Activated CD8-positive, alpha-beta memory T cell treated with anti-CD3 and anti-CD28 coated beads, Interleukin-2, amount 10 ng/mL, durations not matched to agents 7 days and 5 days (primary cell): ENCODE results near the gene RCAN1. TPM values are rescaled to one million over a fixed set of nuclear protein-coding genes. Genes with fewer than 3 reads are reported as not detected.

ENCODE experiments used
- ATAC-seq: fragments of 150-1000 bp; cut with Tn5 transposase; one replicate; pipeline ENCODE4 v1.10.0; 2021; ENCODE audit warnings: moderate library complexity
- CTCF ChIA-PET: fragments of 350-600 bp; sonication (Branson Sonifier 250); formaldehyde crosslinking; loops from one replicate; lab custom pipeline; 2021; ENCODE audit warnings: antibody characterized with exemption; lab: Charles Lee
- DNase-seq: peaks from one replicate; pipeline ENCODE4 v3.0.0-alpha.2; 2020
- H3K27ac Mint-ChIP-seq: one replicate; pipeline ENCODE4 v1.8.0; 2021; ENCODE audit warnings: mild to moderate bottlenecking, mixed read lengths
- H3K27me3 Mint-ChIP-seq: one replicate; pipeline ENCODE4 v1.8.0; 2021; ENCODE audit warnings: mixed read lengths
- H3K36me3 Mint-ChIP-seq: one replicate; pipeline ENCODE4 v1.8.0; 2021; ENCODE audit warnings: mild to moderate bottlenecking, mixed read lengths
- H3K4me1 Mint-ChIP-seq: one replicate; pipeline ENCODE4 v1.8.0; 2021; ENCODE audit warnings: mixed read lengths
- H3K4me3 Mint-ChIP-seq: one replicate; pipeline ENCODE4 v1.8.0; 2021; ENCODE audit warnings: mild to moderate bottlenecking, moderate library complexity, mixed read lengths
- H3K9me3 Mint-ChIP-seq: one replicate; pipeline ENCODE4 v1.8.0; 2022; ENCODE audit warnings: low read depth, mixed read lengths
- total RNA-seq, 2 experiments: library from RNA; stranded (reverse); gene quantifications; one replicate each; pipeline ENCODE4 v1.2.3, GENCODE V29; 2021

RCAN1 gene
- 10 to 100 TPM in 1 of 2 experiments, 1 to 10 TPM in 1; 6.5 to 13.6 TPM for total RNA-seq

DNA sequence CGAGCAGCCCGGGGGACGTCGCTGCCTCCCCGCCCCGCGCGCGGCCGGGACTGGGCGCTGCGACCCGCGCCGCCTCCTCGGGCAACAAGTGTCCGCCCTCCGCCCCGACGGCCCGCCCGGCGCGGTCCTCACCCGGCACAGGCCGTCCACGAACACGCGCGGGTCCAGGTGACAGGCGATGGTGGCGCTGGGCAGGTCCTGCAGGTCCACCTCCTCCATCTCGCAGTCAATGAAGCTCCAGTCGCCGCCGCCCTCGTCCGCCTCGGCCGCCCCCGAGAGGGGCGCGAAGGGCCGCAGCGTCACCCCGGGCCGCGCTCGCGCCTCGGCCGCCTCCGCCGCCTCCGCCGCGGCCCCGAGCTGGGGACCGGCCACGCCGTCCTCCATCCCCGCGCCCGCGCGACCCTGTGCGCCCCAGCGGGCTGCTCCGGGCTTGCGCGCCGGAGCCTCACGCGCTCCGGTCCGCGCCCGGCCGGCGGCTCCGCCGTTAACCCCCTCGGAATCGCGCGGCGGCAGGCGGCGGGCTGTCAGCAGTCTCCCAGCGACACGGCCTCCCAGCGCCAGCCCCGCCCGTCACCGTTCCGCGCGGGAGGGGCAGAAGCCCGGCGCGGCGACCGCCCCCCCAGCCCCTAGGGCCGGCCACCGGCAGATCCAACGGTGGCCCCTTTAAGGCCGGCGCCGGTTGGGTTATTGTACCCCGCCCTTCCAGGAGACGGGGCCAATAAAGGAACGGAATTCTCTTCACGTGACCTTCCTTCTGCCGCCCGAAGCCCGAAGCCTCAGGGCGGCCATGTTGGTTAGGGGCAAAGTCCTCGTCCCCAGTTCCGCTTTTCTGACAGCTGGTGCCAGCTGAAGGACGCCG, at the start of gene RCAN1:
Gene RCAN1, minus strand, starts transcription at position 486 of the 859 bp plus-strand sequence. Its CDS starts 102 bp downstream, at position 384.
- peak; percentile 98 for ATAC-seq

DNA sequence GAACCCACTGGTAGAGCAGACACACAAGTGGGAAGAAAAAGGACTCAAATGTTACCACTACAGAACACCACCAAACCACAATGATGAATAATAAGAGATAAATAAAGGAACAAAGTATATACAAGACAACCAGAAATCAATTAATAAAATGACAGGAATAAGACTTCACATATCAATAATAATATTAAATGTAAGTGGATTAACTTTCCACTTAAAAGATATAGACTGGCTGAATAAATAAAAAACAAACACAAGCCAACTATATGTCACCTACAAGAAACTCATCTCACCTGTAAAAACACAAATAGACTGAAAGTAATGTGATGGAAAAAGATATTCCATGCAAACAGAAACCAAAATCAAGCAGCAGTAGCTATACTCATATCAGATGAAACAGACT, 46.9 kb upstream of the RCAN1 start:
- peaks cover 73% of the 10 kb centered on the region for H3K27me3 Mint-ChIP-seq

More for the DNA sequence above, at the start of gene RCAN1:
- Mint-ChIP-seq H3K36me3 (no peaks in the 10 kb centered on the region), H3K4me3 (peak within 1 kb of the TSS; percentile 80), H3K27ac (peak within 1 kb of the TSS; percentile 83), H3K27me3 (peaks cover 20% of the 10 kb centered on the region), H3K4me1 (peaks cover 20% of the 10 kb centered on the region), H3K9me3 (no peaks in the 10 kb centered on the region)
- DNase-seq = peak; percentile 93
- CTCF ChIA-PET = interaction anchor here (1.1 to 1.6 kb wide), 5 partner anchors 12 to 691 kb away, joined by 3 to 6 read pairs (median 4); no protein-coding TSS in a partner anchor

DNA sequence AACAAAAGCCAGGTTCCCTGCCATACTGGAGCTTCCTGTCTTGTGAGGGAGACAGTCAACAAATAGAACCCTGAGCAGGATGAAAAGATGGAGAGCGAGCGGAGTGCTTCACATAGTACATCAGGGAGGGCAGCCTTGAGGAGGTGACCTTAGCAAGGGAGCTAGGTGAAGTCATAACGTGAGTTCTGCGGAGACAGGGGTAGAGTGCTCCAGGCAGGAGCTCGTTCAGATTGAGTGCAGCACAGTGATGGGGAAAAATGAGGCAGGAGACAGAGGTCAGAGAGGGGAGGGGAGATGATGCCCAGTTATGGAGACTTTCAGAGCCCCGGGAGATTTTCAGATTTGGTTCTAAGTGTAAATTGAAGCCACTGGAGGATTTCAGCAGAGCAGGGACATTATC, 38.6 kb upstream of the RCAN1 start:
- Mint-ChIP-seq H3K27me3 (peaks cover 70% of the 10 kb centered on the region), H3K36me3 (peaks cover 2% of the 10 kb centered on the region), H3K4me3 (no peak overlapping the region), H3K9me3 (peaks cover 14% of the 10 kb centered on the region), H3K27ac (no peak overlapping the region), H3K4me1 (peaks cover 2% of the 10 kb centered on the region)
- DNase-seq (no peak), ATAC-seq (no peak)
- CTCF ChIA-PET = interaction anchor here (1.7 kb wide), 1 partner anchor 9 kb away, joined by 3 read pairs; no protein-coding TSS in a partner anchor

More for the DNA sequence above, 46.9 kb upstream of the RCAN1 start:
- no peak for ATAC-seq
- H3K4me1 Mint-ChIP-seq = no peaks in the 10 kb centered on the region
- no peak for DNase-seq
- H3K4me3 Mint-ChIP-seq = no peak overlapping the region
- H3K9me3 Mint-ChIP-seq = peaks cover 27% of the 10 kb centered on the region
- H3K36me3 Mint-ChIP-seq = peaks cover 5% of the 10 kb centered on the region
- no peak overlapping the region for H3K27ac Mint-ChIP-seq
- CTCF ChIA-PET = no interaction called here

DNA sequence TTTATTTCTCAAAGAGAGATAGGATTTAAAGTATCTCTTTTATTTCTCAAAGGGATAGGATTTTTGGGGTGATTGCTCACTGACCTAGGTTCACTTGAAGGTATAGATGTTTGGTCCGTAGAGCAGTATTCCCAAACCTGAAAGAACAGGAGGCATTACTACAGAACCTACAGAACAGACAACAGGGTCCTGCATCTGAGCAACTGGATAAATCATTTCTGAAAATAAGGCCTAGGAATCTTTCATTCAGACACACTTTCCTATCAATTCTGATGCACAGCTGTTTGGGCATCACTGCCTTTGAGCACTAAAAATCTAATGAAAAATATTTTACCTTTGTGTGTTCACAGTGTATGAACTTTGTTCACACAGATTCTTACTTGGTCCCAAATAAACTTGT, 36.7 kb upstream of the RCAN1 start:
- peaks cover 56% of the 10 kb centered on the region for H3K27me3 Mint-ChIP-seq
- DNase-seq = no peak
- peaks cover 2% of the 10 kb centered on the region for H3K36me3 Mint-ChIP-seq
- ATAC-seq = no peak
- peaks cover 2% of the 10 kb centered on the region for H3K4me1 Mint-ChIP-seq
- peaks cover 10% of the 10 kb centered on the region for H3K9me3 Mint-ChIP-seq
- CTCF ChIA-PET = interaction anchor here (0.6 to 1.1 kb wide), 2 partner anchors 20 to 1374 kb away, joined by 3 read pairs; no protein-coding TSS in a partner anchor
- H3K4me3 Mint-ChIP-seq = no peak overlapping the region
- no peak overlapping the region for H3K27ac Mint-ChIP-seq

DNA sequence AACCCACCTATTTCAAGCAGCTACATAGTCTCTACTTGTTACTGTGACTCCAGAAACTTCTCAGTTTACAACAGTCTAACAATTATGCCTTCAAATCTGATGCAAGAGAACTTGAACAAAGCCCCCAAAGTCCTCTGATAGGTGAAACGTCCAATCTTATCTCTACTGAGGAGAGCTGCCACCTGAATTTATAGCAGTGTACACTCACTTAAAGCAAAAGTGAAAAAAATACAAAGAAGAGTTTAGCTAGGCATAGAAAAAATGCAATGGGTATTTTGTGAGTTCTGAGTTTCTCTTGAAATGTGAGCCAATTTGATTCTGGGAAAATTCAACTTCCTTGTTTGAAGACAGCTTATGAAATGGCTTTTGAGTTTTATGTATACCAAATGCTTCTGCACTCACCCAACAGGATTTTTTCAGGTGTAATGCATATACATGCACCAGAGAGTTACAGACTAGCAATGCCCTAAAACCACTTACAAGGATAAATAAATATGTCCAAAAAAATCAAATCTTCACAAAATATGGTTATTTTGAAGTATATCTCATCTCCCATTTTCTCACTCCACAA, 36.0 kb upstream of the RCAN1 start:
- no peak for DNase-seq
- CTCF ChIA-PET = interaction anchor here (1.1 kb wide), 1 partner anchor 20 kb away, joined by 3 read pairs; no protein-coding TSS in a partner anchor
- no peak for ATAC-seq
- no peak overlapping the region for H3K4me3 Mint-ChIP-seq
- H3K9me3 Mint-ChIP-seq = peaks cover 10% of the 10 kb centered on the region
- peaks cover 50% of the 10 kb centered on the region for H3K27me3 Mint-ChIP-seq
- no peak overlapping the region for H3K27ac Mint-ChIP-seq
- H3K4me1 Mint-ChIP-seq = peaks cover 2% of the 10 kb centered on the region
- H3K36me3 Mint-ChIP-seq = peaks cover 2% of the 10 kb centered on the region

DNA sequence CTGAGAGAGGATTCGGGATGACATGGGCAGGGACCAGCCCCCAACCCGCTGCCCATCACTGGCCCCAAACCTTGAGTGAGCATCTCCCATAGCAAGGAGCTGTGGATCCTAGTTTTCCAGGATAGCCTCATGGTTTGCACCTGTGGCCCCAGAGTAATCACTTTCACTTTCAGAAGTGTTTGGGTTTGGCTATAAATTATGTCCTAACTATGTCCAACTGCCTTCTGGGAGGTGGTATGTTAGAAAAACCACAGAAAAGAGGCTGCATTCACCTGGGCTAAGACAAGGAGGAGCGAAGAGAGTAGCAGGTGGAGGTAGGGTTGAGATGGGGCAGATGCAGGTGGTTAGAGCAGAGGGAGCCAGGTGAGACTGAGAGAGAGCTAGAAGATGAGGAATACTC, 34.5 kb upstream of the RCAN1 start:
- peaks cover 2% of the 10 kb centered on the region for H3K4me1 Mint-ChIP-seq
- ATAC-seq (no peak), DNase-seq (no peak)
- no peak overlapping the region for H3K4me3 Mint-ChIP-seq
- CTCF ChIA-PET = interaction anchor here (1.4 kb wide), 1 partner anchor 19 kb away, joined by 5 read pairs; no protein-coding TSS in a partner anchor
- H3K27me3 Mint-ChIP-seq = peaks cover 42% of the 10 kb centered on the region
- no peak overlapping the region for H3K27ac Mint-ChIP-seq
- peaks cover 2% of the 10 kb centered on the region for H3K36me3 Mint-ChIP-seq
- H3K9me3 Mint-ChIP-seq = peaks cover 10% of the 10 kb centered on the region

DNA sequence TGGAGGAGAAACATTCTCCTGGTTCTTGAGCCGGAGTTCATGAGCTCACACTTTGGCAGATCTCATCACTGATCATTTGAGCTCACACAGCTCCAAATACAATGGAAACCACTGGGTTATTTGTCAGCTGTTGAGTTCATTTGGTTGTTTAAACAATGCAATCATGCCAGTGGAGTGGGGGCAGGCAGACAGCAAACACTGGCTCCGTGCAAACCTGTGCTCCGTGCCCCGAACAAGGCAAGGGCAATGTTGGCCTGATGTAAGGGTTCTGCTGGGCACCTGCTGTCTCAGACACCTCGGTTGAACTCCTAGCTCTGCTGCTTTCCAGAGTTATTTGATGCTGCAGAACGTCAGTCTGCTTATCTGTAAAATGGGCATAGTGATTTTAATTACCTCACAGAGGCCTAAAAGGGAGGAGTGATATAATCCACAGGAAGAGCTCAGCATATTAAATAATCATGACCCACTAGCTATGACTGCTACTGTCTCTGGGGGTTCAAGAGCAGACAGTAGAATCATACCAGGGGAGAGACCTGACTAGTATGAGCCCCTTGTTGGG, 33.9 kb upstream of the RCAN1 start:
- Mint-ChIP-seq H3K27me3 (peaks cover 39% of the 10 kb centered on the region), H3K4me1 (peaks cover 2% of the 10 kb centered on the region), H3K36me3 (peaks cover 2% of the 10 kb centered on the region), H3K27ac (no peak overlapping the region), H3K4me3 (no peak overlapping the region), H3K9me3 (peaks cover 10% of the 10 kb centered on the region)
- DNase-seq (no peak), ATAC-seq (no peak)
- CTCF ChIA-PET = interaction anchor here (1.4 kb wide), 1 partner anchor 18 kb away, joined by 5 read pairs; no protein-coding TSS in a partner anchor

DNA sequence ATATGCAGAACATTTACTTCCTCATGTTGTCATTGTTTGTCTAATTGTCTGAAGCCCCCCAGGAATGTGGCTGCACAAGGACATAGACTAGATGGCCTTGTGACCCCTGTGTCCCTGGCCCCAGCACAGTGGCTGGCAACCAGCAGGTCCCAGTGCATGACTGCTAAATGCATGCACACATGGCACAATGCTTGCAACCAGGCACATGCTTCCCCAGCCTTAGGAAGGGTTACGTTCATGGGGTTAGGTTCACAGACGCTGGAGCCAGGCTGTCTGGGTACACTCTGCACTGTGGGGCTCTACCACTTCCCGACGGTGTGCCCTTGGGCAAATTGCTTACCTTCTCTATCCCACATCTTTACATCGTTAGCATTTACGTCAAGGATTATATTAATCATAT, 32.6 kb upstream of the RCAN1 start:
- peaks cover 2% of the 10 kb centered on the region for H3K36me3 Mint-ChIP-seq
- ATAC-seq = no peak
- CTCF ChIA-PET = interaction anchor here (0.6 to 1.4 kb wide), 2 partner anchors 46 to 1009 kb away, joined by 3 read pairs; no protein-coding TSS in a partner anchor
- H3K4me3 Mint-ChIP-seq = no peak overlapping the region
- no peak overlapping the region for H3K27ac Mint-ChIP-seq
- peaks cover 26% of the 10 kb centered on the region for H3K27me3 Mint-ChIP-seq
- DNase-seq = no peak
- H3K9me3 Mint-ChIP-seq = peaks cover 4% of the 10 kb centered on the region
- H3K4me1 Mint-ChIP-seq = peaks cover 6% of the 10 kb centered on the region

DNA sequence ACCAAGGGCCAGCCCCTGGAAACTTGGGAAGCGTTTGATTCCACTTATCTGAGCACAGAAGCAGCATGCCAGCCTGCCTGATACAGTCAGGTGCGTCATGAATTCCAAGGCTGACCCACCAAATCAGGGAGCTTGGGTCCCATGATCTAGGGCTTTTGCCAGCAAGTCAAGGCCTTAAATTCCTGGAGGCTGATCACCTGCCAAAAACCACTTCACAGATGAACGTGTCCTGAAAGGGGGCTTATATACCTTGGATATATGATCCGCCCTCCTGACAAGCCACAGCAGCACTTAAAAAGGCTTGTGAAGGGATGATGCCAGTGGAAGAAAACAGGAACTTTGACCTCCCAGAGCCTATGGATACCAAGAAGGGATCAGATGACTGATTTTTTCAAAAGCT, 29.9 kb upstream of the RCAN1 start:
- Mint-ChIP-seq H3K36me3 (peaks cover 6% of the 10 kb centered on the region), H3K9me3 (no peaks in the 10 kb centered on the region), H3K27me3 (peaks cover 11% of the 10 kb centered on the region), H3K4me1 (peaks cover 28% of the 10 kb centered on the region), H3K4me3 (no peak overlapping the region), H3K27ac (no peak overlapping the region)
- CTCF ChIA-PET = interaction anchor here (1.3 kb wide), 1 partner anchor 9 kb away, joined by 3 read pairs; no protein-coding TSS in a partner anchor
- ATAC-seq = no peak
- DNase-seq = no peak

DNA sequence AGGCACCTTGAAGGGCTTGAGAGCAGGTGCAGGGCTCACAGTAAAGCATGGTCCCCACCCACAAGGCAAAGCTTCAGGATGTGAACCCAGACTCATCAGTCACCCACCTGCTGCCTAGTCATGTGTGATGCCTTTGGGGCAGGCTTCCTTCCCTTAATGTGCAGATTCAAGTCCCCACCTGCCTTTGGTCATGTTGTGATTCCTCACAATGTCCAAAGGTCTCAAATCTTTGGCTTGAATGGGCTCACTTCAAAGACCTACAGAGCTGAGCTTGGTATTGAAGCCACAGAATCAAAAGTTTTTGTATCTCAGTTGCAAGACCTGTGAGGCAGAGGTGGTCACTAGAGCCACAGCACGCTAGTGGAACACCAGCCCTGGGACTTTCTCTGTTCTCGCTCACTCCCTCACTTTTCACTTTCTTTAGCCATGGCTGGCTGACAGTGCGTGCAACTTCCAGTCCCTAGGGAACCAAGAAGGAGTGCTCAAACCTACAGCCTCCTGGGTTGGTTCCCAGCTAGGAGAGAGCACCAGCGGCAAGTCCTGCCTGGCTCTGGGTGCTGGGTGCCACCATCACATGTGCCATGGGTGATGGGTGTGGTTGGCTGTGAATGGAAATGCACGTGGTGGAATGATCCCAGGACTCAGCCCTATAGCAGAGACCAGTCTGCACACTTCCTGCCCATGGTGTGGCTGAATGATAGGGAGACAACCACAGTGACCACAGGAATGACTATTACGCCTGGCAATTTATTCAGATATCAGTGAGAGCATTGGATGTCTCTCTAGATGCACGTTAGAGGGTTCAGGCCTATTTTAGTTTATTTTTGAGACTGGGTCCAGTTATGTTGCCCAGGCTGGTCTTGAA, 27.5 kb upstream of the RCAN1 start:
- Mint-ChIP-seq H3K4me3 (no peak overlapping the region), H3K4me1 (peaks cover 47% of the 10 kb centered on the region), H3K27ac (no peak overlapping the region), H3K36me3 (peaks cover 16% of the 10 kb centered on the region), H3K27me3 (no peaks in the 10 kb centered on the region), H3K9me3 (peaks cover 6% of the 10 kb centered on the region)
- ATAC-seq = no peak
- CTCF ChIA-PET = interaction anchor here (1.2 kb wide), 1 partner anchor 51 kb away, joined by 4 read pairs; no protein-coding TSS in a partner anchor
- no peak for DNase-seq

DNA sequence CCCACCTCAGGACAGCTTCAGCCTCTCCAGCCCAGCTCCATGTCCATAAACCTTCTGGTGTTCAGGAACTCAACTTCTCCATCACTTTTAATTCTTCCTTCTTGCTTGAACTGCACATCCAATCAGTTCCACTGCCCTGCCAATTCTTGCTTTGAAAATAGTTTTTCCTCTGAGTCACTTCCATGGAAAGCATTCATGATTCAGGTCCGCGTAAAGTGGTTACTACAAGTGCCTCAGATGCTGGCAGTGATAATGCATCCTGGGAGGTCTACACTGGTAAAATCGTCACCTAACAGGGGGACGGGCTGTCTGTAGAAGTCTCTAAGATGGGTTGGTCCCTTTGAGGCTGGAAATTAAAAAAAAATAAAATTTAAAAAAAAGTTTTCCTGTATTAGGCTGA, 25.9 kb upstream of the RCAN1 start:
- Mint-ChIP-seq H3K4me3 (peak overlapping the region; percentile 54), H3K4me1 (peaks cover 48% of the 10 kb centered on the region), H3K36me3 (peaks cover 16% of the 10 kb centered on the region), H3K9me3 (peaks cover 6% of the 10 kb centered on the region), H3K27me3 (peaks cover 7% of the 10 kb centered on the region), H3K27ac (peak overlapping the region; percentile 93)
- no peak for DNase-seq
- CTCF ChIA-PET = interaction anchor here (1.7 kb wide), 1 partner anchor 9 kb away, joined by 5 read pairs; no protein-coding TSS in a partner anchor
- no peak for ATAC-seq
